ENCODE measurements around the gene UNC45B.
"Not testable (repeated sequence)": the region's sequence is repeated elsewhere in the genome, so short reads cannot be mapped to it uniquely, and the experiment has no call there.

UNC45B gene

GRCh38 chr17:35149941-35150340, 2.3 kb downstream of the UNC45B start:
- H3K36me3 ChIP-seq (ENCODE audit: insufficient read depth, low read length) = no peaks in the 10 kb centered on the region
- no peak overlapping the region for H3K4me3 ChIP-seq
- TF ChIP-seq FOXP2 (optimal IDR thresholded peaks at IDR 0.05; ENCODE audit: control extremely low read depth, extremely low read length, insufficient read depth) (no peak), EZH2 (IDR thresholded peaks at IDR 0.05) (no peak), POLR2AphosphoS5 (IDR thresholded peaks at IDR 0.05; ENCODE audit: borderline replicate concordance, low read depth, low read length) (no peak)
- H3K27ac ChIP-seq = no peak overlapping the region
- no peaks in the 10 kb centered on the region for H3K9me3 ChIP-seq (ENCODE audit: low read depth, low read length)
- DNase-seq (ENCODE audit: low read depth, low spot score) = no peak
- no peak overlapping the region for H3K9ac ChIP-seq (ENCODE audit: insufficient read length)

GRCh38 chr17:35151080-35151479, 3.5 kb downstream of the UNC45B start:
- H3K9me3 ChIP-seq (ENCODE audit: low read depth, low read length); H3K36me3 ChIP-seq (ENCODE audit: insufficient read depth, low read length); H3K27ac ChIP-seq; DNase-seq (ENCODE audit: low read depth, low spot score); H3K4me3 ChIP-seq; H3K9ac ChIP-seq (ENCODE audit: insufficient read length): not testable (repeated sequence)

GRCh38 chr17:35152421-35153140, 5.0 kb downstream of the UNC45B start:
- H3K36me3 ChIP-seq (ENCODE audit: insufficient read depth, low read length) = no peaks in the 10 kb centered on the region
- TF ChIP-seq POLR2AphosphoS5 (IDR thresholded peaks at IDR 0.05; ENCODE audit: borderline replicate concordance, low read depth, low read length) = no peak
- TF ChIP-seq EZH2 (IDR thresholded peaks at IDR 0.05) = no peak
- TF ChIP-seq FOXP2 (optimal IDR thresholded peaks at IDR 0.05; ENCODE audit: control extremely low read depth, extremely low read length, insufficient read depth) = no peak
- H3K4me3 ChIP-seq = no peak overlapping the region
- DNase-seq (ENCODE audit: low read depth, low spot score) = no peak
- no peak overlapping the region for H3K9ac ChIP-seq (ENCODE audit: insufficient read length)
- no peaks in the 10 kb centered on the region for H3K9me3 ChIP-seq (ENCODE audit: low read depth, low read length)
- no peak overlapping the region for H3K27ac ChIP-seq

DNA sequence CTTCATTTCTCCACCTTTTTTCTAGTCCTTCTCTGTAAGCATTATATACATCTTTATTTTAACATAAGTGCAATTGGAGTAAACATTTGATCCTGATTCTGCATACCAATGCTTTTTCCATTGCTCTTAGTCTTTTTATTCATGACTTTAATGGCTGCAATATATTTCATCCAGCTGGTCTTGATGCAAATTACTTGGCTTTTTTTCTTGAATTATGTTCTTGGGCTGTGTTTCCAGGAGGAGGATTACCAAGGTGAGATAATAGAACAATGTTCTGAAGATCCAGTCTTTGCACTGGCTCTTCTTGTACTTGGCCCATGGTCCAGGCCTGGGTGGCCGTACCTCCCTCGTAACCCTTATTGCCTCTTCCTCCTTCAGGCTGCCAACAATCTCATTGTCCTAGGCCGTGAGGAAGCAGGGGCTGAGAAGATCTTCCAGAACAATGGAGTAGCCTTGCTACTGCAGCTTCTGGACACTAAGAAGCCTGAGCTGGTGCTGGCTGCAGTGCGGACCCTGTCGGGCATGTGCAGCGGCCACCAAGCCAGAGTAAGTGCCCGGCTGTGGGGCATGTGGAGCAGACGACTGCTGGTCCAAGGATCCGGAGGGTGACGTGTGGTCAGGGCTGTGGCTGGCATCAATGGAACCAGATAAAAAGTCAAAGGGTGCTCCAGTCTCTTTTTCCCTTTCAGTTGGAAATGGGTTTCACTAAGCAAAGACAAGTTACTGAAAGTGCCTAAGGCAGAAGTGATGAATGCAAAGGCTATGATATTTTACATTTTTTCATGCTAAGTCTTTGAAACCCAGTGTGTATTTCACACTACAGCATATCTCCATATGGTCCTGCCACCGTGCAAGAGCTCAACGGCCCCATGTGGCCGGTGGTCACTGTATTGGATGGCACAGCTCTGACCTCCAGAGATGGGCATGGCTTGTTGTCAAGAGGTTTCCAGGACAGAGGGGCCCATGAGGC, 6.9 kb downstream of the UNC45B start:
- DNase-seq (ENCODE audit: low read depth, low spot score) = no peak
- Histone ChIP-seq H3K36me3 (ENCODE audit: insufficient read depth, low read length) (no peaks in the 10 kb centered on the region), H3K9me3 (ENCODE audit: low read depth, low read length) (no peaks in the 10 kb centered on the region), H3K4me3 (no peak overlapping the region), H3K27ac (no peak overlapping the region), H3K9ac (ENCODE audit: insufficient read length) (no peak overlapping the region)
- TF ChIP-seq EZH2 (IDR thresholded peaks at IDR 0.05) = no peak
- no peak for TF ChIP-seq POLR2AphosphoS5 (IDR thresholded peaks at IDR 0.05; ENCODE audit: borderline replicate concordance, low read depth, low read length)
- no peak for TF ChIP-seq FOXP2 (optimal IDR thresholded peaks at IDR 0.05; ENCODE audit: control extremely low read depth, extremely low read length, insufficient read depth)

DNA sequence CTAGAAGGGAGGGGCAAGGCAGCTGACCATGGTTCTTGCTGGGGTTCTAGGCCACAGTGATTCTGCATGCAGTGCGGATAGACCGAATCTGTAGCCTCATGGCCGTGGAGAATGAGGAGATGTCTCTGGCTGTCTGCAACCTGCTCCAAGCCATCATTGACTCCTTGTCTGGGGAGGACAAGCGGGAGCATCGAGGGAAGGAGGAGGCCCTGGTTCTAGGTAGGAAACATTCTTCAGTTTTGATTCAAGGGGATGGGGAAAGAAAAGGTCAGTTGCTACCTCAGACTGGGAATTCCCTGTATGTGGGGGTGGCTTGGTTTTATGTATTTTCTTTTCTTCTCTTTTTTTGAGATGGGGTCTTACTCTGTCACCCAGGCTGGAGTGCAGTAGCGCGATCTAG, 7.6 kb downstream of the UNC45B start:
- no peak for DNase-seq (ENCODE audit: low read depth, low spot score)
- Histone ChIP-seq H3K9me3 (ENCODE audit: low read depth, low read length) (no peaks in the 10 kb centered on the region), H3K9ac (ENCODE audit: insufficient read length) (no peak overlapping the region), H3K4me3 (no peak overlapping the region), H3K36me3 (ENCODE audit: insufficient read depth, low read length) (no peaks in the 10 kb centered on the region), H3K27ac (no peak overlapping the region)
- TF ChIP-seq POLR2AphosphoS5 (IDR thresholded peaks at IDR 0.05; ENCODE audit: borderline replicate concordance, low read depth, low read length) = no peak
- TF ChIP-seq EZH2 (IDR thresholded peaks at IDR 0.05) = no peak
- TF ChIP-seq FOXP2 (optimal IDR thresholded peaks at IDR 0.05; ENCODE audit: control extremely low read depth, extremely low read length, insufficient read depth) = no peak

GRCh38 chr17:35159940-35160339, 12.3 kb downstream of the UNC45B start:
- no peak overlapping the region for H3K27ac ChIP-seq
- no peaks in the 10 kb centered on the region for H3K9me3 ChIP-seq (ENCODE audit: low read depth, low read length)
- H3K4me3 ChIP-seq = no peak overlapping the region
- TF ChIP-seq FOXP2 (optimal IDR thresholded peaks at IDR 0.05; ENCODE audit: control extremely low read depth, extremely low read length, insufficient read depth) (no peak), POLR2AphosphoS5 (IDR thresholded peaks at IDR 0.05; ENCODE audit: borderline replicate concordance, low read depth, low read length) (no peak), EZH2 (IDR thresholded peaks at IDR 0.05) (no peak)
- no peaks in the 10 kb centered on the region for H3K36me3 ChIP-seq (ENCODE audit: insufficient read depth, low read length)
- H3K9ac ChIP-seq (ENCODE audit: insufficient read length) = no peak overlapping the region
- no peak for DNase-seq (ENCODE audit: low read depth, low spot score)

GRCh38 chr17:35160354-35161201, 13.0 kb downstream of the UNC45B start:
- no peak for TF ChIP-seq EZH2 (IDR thresholded peaks at IDR 0.05)
- no peak for TF ChIP-seq POLR2AphosphoS5 (IDR thresholded peaks at IDR 0.05; ENCODE audit: borderline replicate concordance, low read depth, low read length)
- TF ChIP-seq FOXP2 (optimal IDR thresholded peaks at IDR 0.05; ENCODE audit: control extremely low read depth, extremely low read length, insufficient read depth) = no peak
- no peak overlapping the region for H3K27ac ChIP-seq
- H3K4me3 ChIP-seq = no peak overlapping the region
- DNase-seq (ENCODE audit: low read depth, low spot score) = no peak
- H3K9me3 ChIP-seq (ENCODE audit: low read depth, low read length) = no peaks in the 10 kb centered on the region
- H3K9ac ChIP-seq (ENCODE audit: insufficient read length) = no peak overlapping the region
- no peaks in the 10 kb centered on the region for H3K36me3 ChIP-seq (ENCODE audit: insufficient read depth, low read length)

DNA sequence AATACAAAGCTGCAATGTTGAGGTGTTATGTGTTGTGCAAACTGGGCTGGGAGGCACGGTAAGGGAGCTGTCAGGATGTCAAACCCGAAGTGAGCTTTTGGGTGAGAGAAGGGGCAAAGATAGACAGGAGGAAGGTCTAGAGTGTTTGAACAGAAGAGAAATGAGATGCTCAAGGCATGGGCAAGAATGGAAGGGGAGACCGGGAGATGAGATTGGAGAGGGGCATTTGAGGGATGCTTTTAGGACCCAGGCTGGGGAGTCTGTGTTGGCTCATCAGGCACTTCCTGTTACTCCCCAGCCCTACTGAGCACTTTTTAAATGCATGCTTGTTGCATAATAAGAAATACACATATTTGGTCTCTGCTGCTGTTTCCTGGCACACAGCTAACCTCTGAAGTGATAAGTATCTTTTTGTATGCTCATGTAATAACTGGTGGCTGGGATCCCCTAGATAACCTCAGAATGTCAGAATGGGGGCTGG, 13.7 kb downstream of the UNC45B start:
- no peak overlapping the region for H3K9ac ChIP-seq (ENCODE audit: insufficient read length)
- no peak for DNase-seq (ENCODE audit: low read depth, low spot score)
- H3K27ac ChIP-seq = no peak overlapping the region
- no peak overlapping the region for H3K4me3 ChIP-seq
- H3K9me3 ChIP-seq (ENCODE audit: low read depth, low read length) = no peaks in the 10 kb centered on the region
- TF ChIP-seq EZH2 (IDR thresholded peaks at IDR 0.05) = no peak
- no peak for TF ChIP-seq FOXP2 (optimal IDR thresholded peaks at IDR 0.05; ENCODE audit: control extremely low read depth, extremely low read length, insufficient read depth)
- TF ChIP-seq POLR2AphosphoS5 (IDR thresholded peaks at IDR 0.05; ENCODE audit: borderline replicate concordance, low read depth, low read length) = no peak
- no peaks in the 10 kb centered on the region for H3K36me3 ChIP-seq (ENCODE audit: insufficient read depth, low read length)
